Tibial nerve (tissue), 4 donors: Measurements from ENCODE around the gene ARHGEF26. TPM values are rescaled to one million over a fixed set of nuclear protein-coding genes. Genes with fewer than 3 reads are reported as not detected.

Experiments
- DNase-seq, 2 donors: peaks; one replicate each; pipeline ENCODE4 v3.0.0-alpha.2; 2019; ENCODE audit warnings: low spot score in 2 of 2
- H3K27ac ChIP-seq, 4 donors: fragments of 200-600 bp; sonication (generic) in 3 of 4; one replicate each; pipeline ENCODE4 v1.5.1; 2017 to 2019; ENCODE audit warnings: mild to moderate bottlenecking in 1 of 4
- H3K27me3 ChIP-seq, 2 donors: fragments of 200-600 bp; sonication (generic) in 1 of 2; one replicate each; pipeline versions ENCODE4 v1.5.1 to v1.6.0; 2017 to 2019
- H3K36me3 ChIP-seq, 3 donors: fragments of 200-600 bp; sonication (generic); one replicate each; pipeline ENCODE4 v1.5.1; 2018 to 2019
- H3K4me1 ChIP-seq, 4 donors: fragments of 200-600 bp; sonication (generic) in 3 of 4; one replicate each; pipeline ENCODE4 v1.5.1; 2017 to 2019
- H3K4me3 ChIP-seq, 4 donors: fragments of 200-600 bp; sonication (generic) in 3 of 4; one replicate each; pipeline ENCODE4 v1.5.1; 2017 to 2019; ENCODE audit warnings: mild to moderate bottlenecking in 1 of 4, moderate library complexity in 1 of 4
- H3K9me3 ChIP-seq, 4 donors: fragments of 200-600 bp; sonication (generic) in 3 of 4; one replicate each; pipeline ENCODE4 v1.5.1; 2017 to 2019
- EP300 ChIP-seq, 2 donors: sonication (generic); formaldehyde crosslinking; IDR thresholded peaks; one replicate each; pipeline ENCODE4 v1.6.1; 2017; ENCODE audit warnings: antibody characterized with exemption in 2 of 2, mild to moderate bottlenecking in 1 of 2
- POLR2A ChIP-seq, 2 donors: fragments of 450-650 bp; IDR thresholded peaks; one replicate each; pipeline ENCODE4 v1.6.1; 2017; ENCODE audit warnings: antibody characterized with exemption in 2 of 2, mild to moderate bottlenecking in 2 of 2, moderate library complexity in 2 of 2
- WGBS, 2 donors: methylation state at CpG; one replicate each; pipeline ENCODE4 v1.1.5; 2018; 5-methylcytosine and 5-hydroxymethylcytosine counted together
- total RNA-seq, 4 donors: library from RNA; depleted of rRNA; stranded (reverse); fragments of >200 nt; gene quantifications; one replicate each; pipeline ENCODE4 v1.1.0, GENCODE V29; 2016
- TF ChIP-seq, protein P1 (sequence below), 5 experiments: fragments of 200-600 bp in 3 of 5; fragments of 450-650 bp in 2 of 5; sonication (generic) in 3 of 5; IDR thresholded peaks; one replicate each; pipeline ENCODE4 v1.5.1; 2016 to 2019; ENCODE audit warnings: antibody characterized with exemption in 5 of 5, mild to moderate bottlenecking in 3 of 5, moderate library complexity in 2 of 5

Gene ARHGEF26
- total RNA-seq, 4 donors from 2014 or later: 44.7 to 82.8 (median 64.4) TPM

DNA sequence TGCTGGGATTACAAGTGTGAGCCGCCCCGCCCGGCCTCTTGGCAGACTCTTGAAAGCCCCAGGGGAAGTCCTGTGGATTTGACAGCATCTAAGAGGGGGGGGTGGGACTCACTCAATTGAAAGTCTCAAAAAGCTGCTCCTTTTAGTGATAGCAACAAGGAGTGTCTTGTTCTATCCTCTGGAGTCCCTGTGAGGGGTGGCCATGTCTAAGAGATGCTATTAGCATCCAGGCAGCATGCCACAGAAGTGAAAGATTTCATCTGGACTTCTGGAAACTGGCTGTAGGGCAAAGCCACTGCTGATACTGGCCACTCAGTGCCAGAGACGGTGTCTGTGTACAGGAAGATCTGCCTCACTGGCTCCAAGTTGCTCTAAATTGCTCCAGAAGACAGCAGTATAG, 129.1 kb downstream of the ARHGEF26 start:
- H3K27me3 ChIP-seq: no peaks in the 10 kb centered on the region
- no peak for DNase-seq
- 89 to 95% methylated on average over 4 of the region's 4 CpGs for WGBS, 2 donors
- peak overlapping the region in 2 of 4 donors; percentile 3 to 32 for H3K27ac ChIP-seq
- H3K9me3 ChIP-seq: no peaks in the 10 kb centered on the region
- TF ChIP-seq, protein P1, sequence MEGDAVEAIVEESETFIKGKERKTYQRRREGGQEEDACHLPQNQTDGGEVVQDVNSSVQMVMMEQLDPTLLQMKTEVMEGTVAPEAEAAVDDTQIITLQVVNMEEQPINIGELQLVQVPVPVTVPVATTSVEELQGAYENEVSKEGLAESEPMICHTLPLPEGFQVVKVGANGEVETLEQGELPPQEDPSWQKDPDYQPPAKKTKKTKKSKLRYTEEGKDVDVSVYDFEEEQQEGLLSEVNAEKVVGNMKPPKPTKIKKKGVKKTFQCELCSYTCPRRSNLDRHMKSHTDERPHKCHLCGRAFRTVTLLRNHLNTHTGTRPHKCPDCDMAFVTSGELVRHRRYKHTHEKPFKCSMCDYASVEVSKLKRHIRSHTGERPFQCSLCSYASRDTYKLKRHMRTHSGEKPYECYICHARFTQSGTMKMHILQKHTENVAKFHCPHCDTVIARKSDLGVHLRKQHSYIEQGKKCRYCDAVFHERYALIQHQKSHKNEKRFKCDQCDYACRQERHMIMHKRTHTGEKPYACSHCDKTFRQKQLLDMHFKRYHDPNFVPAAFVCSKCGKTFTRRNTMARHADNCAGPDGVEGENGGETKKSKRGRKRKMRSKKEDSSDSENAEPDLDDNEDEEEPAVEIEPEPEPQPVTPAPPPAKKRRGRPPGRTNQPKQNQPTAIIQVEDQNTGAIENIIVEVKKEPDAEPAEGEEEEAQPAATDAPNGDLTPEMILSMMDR (IDR thresholded peaks at IDR 0.05): no peak
- no peak for TF ChIP-seq POLR2A (IDR thresholded peaks at IDR 0.05)
- no peak for TF ChIP-seq EP300 (IDR thresholded peaks at IDR 0.05)
- H3K4me3 ChIP-seq: no peak overlapping the region
- peaks cover 0 to 36% (median 0%) of the 10 kb centered on the region in 4 donors for H3K4me1 ChIP-seq
- H3K36me3 ChIP-seq: peaks cover 0 to 46% (median 3%) of the 10 kb centered on the region in 3 donors

DNA sequence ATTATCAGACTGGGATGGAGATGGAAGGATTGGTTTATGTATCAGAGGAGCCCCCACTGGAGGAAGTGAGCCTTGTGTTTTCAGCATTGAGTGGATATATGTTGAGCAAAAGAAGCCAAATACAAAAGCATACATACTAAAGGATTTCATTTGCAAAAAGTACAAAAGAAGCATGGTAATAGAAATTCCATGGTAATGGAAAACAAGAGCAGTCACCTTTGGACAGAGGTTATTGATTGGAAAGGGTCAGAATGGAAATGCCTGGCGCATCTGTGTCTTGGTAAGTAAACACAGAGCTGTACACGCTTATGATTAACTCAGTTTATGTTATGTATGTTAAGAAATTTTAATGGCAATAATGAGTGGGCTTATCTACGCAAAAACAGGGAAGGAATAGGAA, 130.4 kb downstream of the ARHGEF26 start:
- Histone ChIP-seq H3K4me1 (peaks cover 0 to 24% (median 0%) of the 10 kb centered on the region in 4 donors), H3K27ac (peak overlapping the region in 2 of 4 donors; percentile 30 to 32), H3K4me3 (no peak overlapping the region), H3K27me3 (no peaks in the 10 kb centered on the region), H3K9me3 (no peaks in the 10 kb centered on the region), H3K36me3 (peaks cover 0 to 57% (median 6%) of the 10 kb centered on the region in 3 donors)
- DNase-seq: no peak
- WGBS, 2 donors: 94 to 95% methylated on average over 3 of the region's 3 CpGs
- TF ChIP-seq, protein P1 (IDR thresholded peaks at IDR 0.05): no peak
- TF ChIP-seq POLR2A (IDR thresholded peaks at IDR 0.05): no peak
- TF ChIP-seq EP300 (IDR thresholded peaks at IDR 0.05): no peak

DNA sequence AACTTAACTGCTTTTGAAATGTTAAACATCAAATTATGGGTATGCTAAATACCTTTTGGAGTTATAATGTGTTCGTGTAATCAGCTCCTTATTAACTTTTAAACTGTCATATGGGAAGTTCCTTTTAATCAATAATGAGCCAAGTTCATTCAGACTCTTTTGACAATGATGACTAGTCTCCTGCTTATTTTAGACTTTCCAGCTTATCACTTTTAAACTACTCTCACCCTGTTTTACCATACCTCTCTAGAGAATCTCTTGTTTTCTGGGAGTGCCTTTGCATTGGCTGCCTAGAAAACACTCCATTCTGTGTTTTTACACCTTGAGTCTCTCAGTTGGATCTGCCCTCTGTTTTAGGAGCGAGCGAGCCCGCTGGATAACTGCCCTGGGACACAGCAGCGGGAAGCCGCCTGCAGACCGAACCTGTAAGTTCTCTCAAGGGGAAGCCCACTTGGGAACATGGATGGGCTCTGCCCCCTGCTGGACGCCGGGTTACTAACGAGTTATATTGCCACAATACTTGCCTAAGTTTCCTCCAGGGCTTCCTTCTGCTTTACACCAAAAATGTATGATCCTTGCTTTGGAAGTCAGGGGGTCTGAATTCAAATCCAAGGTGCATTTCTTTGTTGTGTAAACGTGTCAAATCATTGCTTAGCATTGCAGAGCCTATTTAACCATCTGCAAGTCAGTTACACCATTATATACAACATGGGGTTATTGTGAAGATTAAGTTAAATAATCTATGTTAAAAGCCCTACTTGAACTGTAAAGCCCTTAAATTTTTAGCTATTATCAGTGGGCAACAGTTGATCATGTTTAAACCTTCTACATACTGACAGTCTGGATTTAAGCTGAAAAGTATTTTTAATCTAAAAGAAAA, 131.8 kb downstream of the ARHGEF26 start:
- Histone ChIP-seq H3K36me3 (peaks cover 0 to 71% (median 6%) of the 10 kb centered on the region in 3 donors), H3K4me3 (no peak overlapping the region), H3K27me3 (no peaks in the 10 kb centered on the region), H3K27ac (peak overlapping the region in 2 of 4 donors; percentile 45 to 59), H3K9me3 (no peaks in the 10 kb centered on the region), H3K4me1 (peaks cover 0 to 13% (median 0%) of the 10 kb centered on the region in 4 donors)
- peak; percentile 90 to 94 for DNase-seq
- TF ChIP-seq POLR2A (IDR thresholded peaks at IDR 0.05): no peak
- TF ChIP-seq, protein P1 (IDR thresholded peaks at IDR 0.05): peak; percentile 84 to 93 (median 90)
- TF ChIP-seq EP300 (IDR thresholded peaks at IDR 0.05): peak in 1 of 2 donors; percentile 54
- 4 to 6% methylated on average over 11 of the region's 11 CpGs for WGBS, 2 donors

DNA sequence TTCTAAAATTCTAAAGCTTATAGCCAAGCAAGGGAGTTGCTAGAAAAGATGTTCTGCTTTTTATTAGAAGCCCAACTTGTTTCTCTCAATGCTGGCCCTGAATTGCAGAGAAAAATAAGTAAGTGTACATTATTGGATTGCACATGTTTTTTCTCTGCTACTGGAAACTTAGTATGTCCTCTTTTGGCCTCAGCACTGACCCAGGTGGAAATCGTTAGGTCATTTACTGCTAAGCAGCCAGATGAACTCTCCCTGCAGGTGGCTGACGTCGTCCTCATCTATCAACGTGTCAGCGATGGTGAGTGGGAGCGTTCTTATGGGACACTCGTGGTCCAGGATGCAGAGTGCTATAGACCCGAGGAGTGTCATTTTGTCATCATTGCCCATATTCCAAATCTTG, 133.3 kb downstream of the ARHGEF26 start:
- no peak overlapping the region for H3K4me3 ChIP-seq
- no peaks in the 10 kb centered on the region for H3K27me3 ChIP-seq
- no peak for DNase-seq
- peaks cover 0 to 9% (median 0%) of the 10 kb centered on the region in 4 donors for H3K4me1 ChIP-seq
- peaks cover 0 to 81% (median 6%) of the 10 kb centered on the region in 3 donors for H3K36me3 ChIP-seq
- no peak overlapping the region for H3K27ac ChIP-seq
- H3K9me3 ChIP-seq: peaks cover 0 to 6% (median 0%) of the 10 kb centered on the region in 4 donors
- TF ChIP-seq, protein P1 (IDR thresholded peaks at IDR 0.05): no peak
- TF ChIP-seq POLR2A (IDR thresholded peaks at IDR 0.05) (no peak), EP300 (IDR thresholded peaks at IDR 0.05) (no peak)
- WGBS, 2 donors: 66% methylated on average over 8 of the region's 8 CpGs

DNA sequence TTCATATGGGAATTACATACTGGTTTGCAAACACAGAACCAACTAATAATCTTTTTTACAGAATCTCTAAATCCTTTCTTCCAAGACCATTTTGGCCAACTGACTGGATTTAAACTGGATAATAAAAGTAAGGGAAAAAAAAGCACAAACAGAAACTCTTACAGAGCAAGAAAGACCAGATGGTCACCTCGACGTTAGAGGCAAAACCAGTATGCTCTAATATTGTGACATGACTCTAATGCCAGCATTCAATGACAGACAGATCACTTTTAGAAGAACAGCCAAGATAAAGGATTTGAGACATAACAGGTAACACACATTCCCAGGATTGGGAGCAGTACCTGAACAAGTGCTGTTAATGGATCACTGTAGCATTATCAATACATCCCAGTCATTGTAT, 152.2 kb downstream of the ARHGEF26 start:
- TF ChIP-seq POLR2A (IDR thresholded peaks at IDR 0.05) (no peak), EP300 (IDR thresholded peaks at IDR 0.05) (no peak)
- TF ChIP-seq, protein P1 (IDR thresholded peaks at IDR 0.05): no peak
- no peak overlapping the region for H3K27ac ChIP-seq

More for the DNA sequence above, 152.2 kb downstream of the ARHGEF26 start:
- DNase-seq: no peak
- peaks cover 0 to 1% (median 0%) of the 10 kb centered on the region in 4 donors for H3K9me3 ChIP-seq
- no peaks in the 10 kb centered on the region for H3K27me3 ChIP-seq
- 65 to 71% methylated on average over 2 of the region's 2 CpGs for WGBS, 2 donors
- no peaks in the 10 kb centered on the region for H3K4me1 ChIP-seq
- H3K4me3 ChIP-seq: no peak overlapping the region
- H3K36me3 ChIP-seq: peaks cover 0 to 84% (median 7%) of the 10 kb centered on the region in 3 donors
